Mucosa of descending colon (tissue), 3 donors: ENCODE data around the gene GRB10. TPM values are rescaled to one million over a fixed set of nuclear protein-coding genes. Genes with fewer than 3 reads are reported as not detected.

Source experiments
- ATAC-seq: fragments of 200-7000 bp; cut with Tn5 transposase; one replicate; pipeline ENCODE4 v1.9.1; 2020; ENCODE audit warnings: mild to moderate bottlenecking, moderate library complexity
- DNase-seq, 3 donors: peaks; one replicate each; pipeline ENCODE4 v3.0.0-alpha.2; 2020
- H3K36me3 ChIP-seq: fragments of 200-600 bp; one replicate; pipeline ENCODE4 v1.8.0; 2021; ENCODE audit warnings: low read depth, mild to moderate bottlenecking
- H3K4me1 ChIP-seq: fragments of 200-600 bp; one replicate; pipeline ENCODE4 v1.8.0; 2021; ENCODE audit warnings: low read depth, mild to moderate bottlenecking
- H3K4me3 ChIP-seq: fragments of 200-600 bp; one replicate; pipeline ENCODE4 v1.8.0; 2021; ENCODE audit warnings: mild to moderate bottlenecking
- H3K9me3 ChIP-seq: fragments of 200-600 bp; one replicate; pipeline ENCODE4 v1.8.0; 2021; ENCODE audit warnings: mild to moderate bottlenecking
- intact Hi-C, 2 donors: fragments of 100-400 bp; cut with DNase I in 1 of 2; cut with micrococcal nuclease in 1 of 2; formaldehyde crosslinking; loops; one replicate each; pipeline versions ENCODE4 v1.11.0 to v1.11.1; 2022; cut with DNase I, micrococcal nuclease
- total RNA-seq, 3 donors: library from RNA; stranded (reverse); fragmentation: NEBNext Ultra II Directional in 2 of 3; extraction: Animal tissue kit (Norgen Biotek cat#: 25700) in 2 of 3; gene quantifications; one replicate each; pipeline versions ENCODE4 v1.2.1 to v1.2.4, GENCODE V29; 2021 to 2023
- TF ChIP-seq, protein P1 (sequence below): fragments of 200-600 bp; IDR thresholded peaks from one replicate; pipeline ENCODE4 v1.8.0; 2022; ENCODE audit warnings: antibody characterized with exemption, mild to moderate bottlenecking
- donor health status: DM: no; HTN: no; CAD: no; lungs with moderate emphysema.
- donor health status: DM: no; HTN: no; CAD: no.
- donor health status: DM: no; HTN: yes; CAD: no.

The GRB10 gene
- total RNA-seq, 3 donors from 2014 or later, result 9.4 to 56.8 (median 13.0) TPM

DNA sequence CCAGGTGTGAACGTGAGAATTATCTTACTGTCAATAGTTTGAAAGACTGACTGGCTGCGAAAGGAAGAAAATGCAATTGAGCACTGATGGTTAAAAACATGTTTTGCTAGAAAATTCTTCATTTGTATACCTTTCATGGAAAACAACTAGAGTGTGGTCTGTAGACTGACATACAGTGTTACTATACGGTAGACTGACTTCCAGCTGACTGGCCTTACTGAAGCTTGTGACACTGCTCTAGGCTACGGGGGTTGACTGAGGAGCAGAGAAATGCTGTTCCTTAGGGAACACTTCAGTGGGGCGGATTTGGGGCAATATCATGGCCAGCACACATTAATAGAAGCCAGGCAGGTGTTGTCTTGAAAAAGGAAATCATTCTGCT is 191.6 kb downstream of the GRB10 start:
- H3K4me3 ChIP-seq, result no peak overlapping the region
- intact Hi-C loops, result no loop called here
- DNase-seq, result no peak

DNA sequence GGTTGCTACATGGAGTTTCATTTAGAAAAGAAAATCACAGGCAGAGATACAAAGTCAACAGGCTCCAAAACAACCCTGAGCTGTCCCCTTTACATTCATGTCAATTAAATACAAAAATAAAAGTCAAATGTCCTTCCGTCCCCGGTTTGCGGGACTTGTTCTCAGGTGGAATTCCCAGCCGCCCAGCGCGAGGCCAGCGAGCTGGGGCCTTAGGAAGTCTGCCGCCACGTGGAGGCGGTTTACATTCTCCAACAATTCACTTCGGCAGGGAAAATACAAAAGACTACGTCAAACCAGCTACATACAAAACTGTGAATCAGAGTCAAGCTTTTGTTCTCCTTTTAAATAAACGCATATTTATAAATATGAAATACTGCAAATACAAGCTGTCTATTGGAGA is 192.2 kb downstream of the GRB10 start:
- intact Hi-C loops, result no loop called here
- TF ChIP-seq, protein P1, sequence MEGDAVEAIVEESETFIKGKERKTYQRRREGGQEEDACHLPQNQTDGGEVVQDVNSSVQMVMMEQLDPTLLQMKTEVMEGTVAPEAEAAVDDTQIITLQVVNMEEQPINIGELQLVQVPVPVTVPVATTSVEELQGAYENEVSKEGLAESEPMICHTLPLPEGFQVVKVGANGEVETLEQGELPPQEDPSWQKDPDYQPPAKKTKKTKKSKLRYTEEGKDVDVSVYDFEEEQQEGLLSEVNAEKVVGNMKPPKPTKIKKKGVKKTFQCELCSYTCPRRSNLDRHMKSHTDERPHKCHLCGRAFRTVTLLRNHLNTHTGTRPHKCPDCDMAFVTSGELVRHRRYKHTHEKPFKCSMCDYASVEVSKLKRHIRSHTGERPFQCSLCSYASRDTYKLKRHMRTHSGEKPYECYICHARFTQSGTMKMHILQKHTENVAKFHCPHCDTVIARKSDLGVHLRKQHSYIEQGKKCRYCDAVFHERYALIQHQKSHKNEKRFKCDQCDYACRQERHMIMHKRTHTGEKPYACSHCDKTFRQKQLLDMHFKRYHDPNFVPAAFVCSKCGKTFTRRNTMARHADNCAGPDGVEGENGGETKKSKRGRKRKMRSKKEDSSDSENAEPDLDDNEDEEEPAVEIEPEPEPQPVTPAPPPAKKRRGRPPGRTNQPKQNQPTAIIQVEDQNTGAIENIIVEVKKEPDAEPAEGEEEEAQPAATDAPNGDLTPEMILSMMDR, result no peak
- no peaks in the 10 kb centered on the region for H3K4me1 ChIP-seq
- no peaks in the 10 kb centered on the region for H3K9me3 ChIP-seq
- no peak for ATAC-seq
- H3K4me3 ChIP-seq, result no peak overlapping the region
- no peak for DNase-seq
- no peaks in the 10 kb centered on the region for H3K36me3 ChIP-seq

More for the DNA sequence above, 191.6 kb downstream of the GRB10 start:
- no peak for ATAC-seq
- H3K9me3 ChIP-seq, result no peaks in the 10 kb centered on the region
- no peaks in the 10 kb centered on the region for H3K36me3 ChIP-seq
- TF ChIP-seq, protein P1, result no peak
- H3K4me1 ChIP-seq, result no peaks in the 10 kb centered on the region

- DNase-seq (no peak), ATAC-seq (no peak)
- Histone ChIP-seq H3K4me1 (no peaks in the 10 kb centered on the region), H3K4me3 (no peak overlapping the region), H3K36me3 (no peaks in the 10 kb centered on the region), H3K9me3 (peaks cover 2% of the 10 kb centered on the region)
- TF ChIP-seq, protein P1, result no peak
- intact Hi-C loops, result no loop called here
These were observed 193.3 kb downstream of the GRB10 start for GRCh38 chr7:50589364-50589763.

DNA sequence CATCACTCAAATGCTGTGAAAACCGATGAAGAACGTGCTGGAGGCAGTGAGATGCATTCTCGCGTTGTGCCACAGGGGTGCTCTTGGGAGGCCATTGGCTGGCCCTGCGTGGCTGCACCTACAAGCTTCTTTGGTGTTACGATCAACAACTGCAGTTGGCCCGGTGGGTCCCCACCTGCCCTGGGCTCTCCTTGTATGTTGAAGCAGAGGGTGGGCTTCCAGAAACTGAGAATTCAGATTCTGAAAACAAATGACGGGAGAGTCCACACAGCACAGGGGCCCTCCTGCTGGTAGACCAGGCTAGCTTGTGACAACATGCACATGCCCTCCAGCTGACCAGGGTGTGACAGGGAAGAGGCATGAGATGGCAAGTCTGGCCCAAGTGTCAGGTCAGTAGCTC is 193.8 kb downstream of the GRB10 start:
- TF ChIP-seq, protein P1, result no peak
- no peak for ATAC-seq
- no peaks in the 10 kb centered on the region for H3K4me1 ChIP-seq
- intact Hi-C loops, result no loop called here
- H3K4me3 ChIP-seq, result no peak overlapping the region
- peaks cover 6% of the 10 kb centered on the region for H3K9me3 ChIP-seq
- no peak for DNase-seq
- no peaks in the 10 kb centered on the region for H3K36me3 ChIP-seq

- DNase-seq, result no peak
- intact Hi-C loops, result no loop called here
- TF ChIP-seq, protein P1, result no peak
- Histone ChIP-seq H3K9me3 (peaks cover 18% of the 10 kb centered on the region), H3K36me3 (no peaks in the 10 kb centered on the region), H3K4me3 (no peak overlapping the region), H3K4me1 (no peaks in the 10 kb centered on the region)
- ATAC-seq, result no peak
These were observed 195.0 kb downstream of the GRB10 start for GRCh38 chr7:50587737-50588136.

GRCh38 chr7:50584793-50585408 is 197.8 kb downstream of the GRB10 start:
- no peak for ATAC-seq
- H3K4me3 ChIP-seq, result no peak overlapping the region
- TF ChIP-seq, protein P1, result no peak
- DNase-seq, result no peak
- intact Hi-C loops, result no loop called here
- peaks cover 18% of the 10 kb centered on the region for H3K9me3 ChIP-seq
- no peaks in the 10 kb centered on the region for H3K4me1 ChIP-seq
- no peaks in the 10 kb centered on the region for H3K36me3 ChIP-seq
